Stimulated activated CD4-positive, alpha-beta T cell treated with anti-CD3 and anti-CD28 coated beads, Interleukin-15, amount 100 ng/mL, for 24 hours (primary cell): Measurements from ENCODE around the gene ABCG5.

Source experiments
- DNase-seq: peaks from one replicate; pipeline ENCODE4 v3.0.0-alpha.2; 2020

Gene ABCG5

DNA sequence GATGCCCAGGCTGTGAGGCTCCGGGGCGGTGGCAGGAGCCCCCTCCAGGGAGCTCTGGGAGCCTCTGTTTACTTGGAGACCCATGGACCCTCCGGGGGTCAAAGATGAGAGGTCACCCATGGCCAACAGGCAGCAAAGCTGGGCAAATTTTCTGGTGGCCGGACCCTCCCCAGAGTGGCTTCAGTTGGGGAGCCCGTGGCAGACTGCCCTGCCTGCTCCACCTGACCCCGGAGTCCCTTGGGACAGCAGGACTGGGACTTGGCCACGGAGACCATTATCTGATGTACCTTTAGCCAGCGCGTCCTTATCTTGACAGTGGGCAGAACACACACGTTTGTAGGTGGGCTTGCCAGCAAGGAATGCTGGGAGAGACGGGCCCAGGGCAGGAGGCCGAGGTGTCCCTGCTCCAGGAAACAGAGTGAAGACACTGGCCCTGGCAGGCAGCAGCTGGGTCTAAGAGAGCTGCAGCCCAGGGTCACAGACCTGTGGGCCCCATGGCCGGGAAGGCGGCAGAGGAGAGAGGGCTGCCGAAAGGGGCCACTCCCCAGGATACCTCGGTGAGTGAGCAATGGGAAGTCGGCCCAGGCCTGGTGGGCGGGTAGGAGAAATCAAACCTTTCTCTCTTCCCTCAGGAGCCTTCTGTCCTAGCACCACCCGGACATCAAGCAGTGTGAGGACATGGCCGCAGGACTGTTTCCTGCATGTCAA is at the start of gene ABCG5, which contains the start of gene ABCG8:
TSS of gene ABCG5 (minus strand) at position 280 of the 708 bp plus-strand sequence. CDS start at position 120, 160 bp downstream.
TSS of gene ABCG8 (plus strand) at position 412 of the 708 bp plus-strand sequence. CDS start at position 495, 83 bp downstream.
- no peak for DNase-seq

DNA sequence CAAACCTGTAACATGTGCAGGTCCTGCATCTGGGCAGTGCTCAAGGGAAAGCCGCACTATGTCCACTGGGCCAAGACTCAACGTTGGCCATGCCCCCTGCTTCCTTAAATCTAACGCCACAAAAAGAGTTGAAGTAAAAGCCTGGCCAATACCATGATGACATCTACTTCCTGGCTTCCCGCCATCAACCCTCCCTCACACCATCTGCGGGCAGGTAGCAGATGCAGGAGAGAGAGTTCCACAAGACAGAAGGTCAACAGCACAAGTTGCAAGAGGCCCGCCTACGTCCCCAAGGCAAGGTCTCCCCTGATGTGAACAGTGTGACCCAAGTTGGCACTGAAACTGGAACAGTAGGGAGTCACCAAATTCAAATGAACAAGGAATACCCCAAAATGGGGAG is 48.5 kb upstream of the ABCG5 start:
- no peak for DNase-seq

DNA sequence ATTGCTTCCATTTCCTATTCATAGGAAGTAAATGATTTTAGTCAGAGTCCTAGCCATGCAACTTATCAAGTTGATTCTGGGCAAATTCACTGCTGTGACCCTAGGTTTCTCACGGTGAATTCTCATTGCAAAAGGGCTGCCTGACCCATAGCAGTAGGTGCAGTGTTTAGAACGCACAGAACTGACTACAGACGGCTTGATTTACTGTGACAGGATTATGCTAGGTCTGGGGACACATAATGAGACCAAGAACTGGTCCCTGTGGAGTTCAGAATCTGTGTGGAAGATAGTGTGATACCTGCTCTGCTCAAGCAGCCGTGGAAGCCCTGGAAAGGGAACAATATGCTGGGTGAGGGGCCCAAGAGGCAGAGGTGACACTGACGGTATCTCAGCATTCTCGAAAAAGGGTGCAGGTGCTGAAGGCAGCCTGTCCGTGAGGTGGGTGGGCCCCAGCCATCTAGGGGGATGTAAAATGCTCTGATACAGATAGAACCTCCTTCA is 46.5 kb upstream of the ABCG5 start:
- no peak for DNase-seq

DNA sequence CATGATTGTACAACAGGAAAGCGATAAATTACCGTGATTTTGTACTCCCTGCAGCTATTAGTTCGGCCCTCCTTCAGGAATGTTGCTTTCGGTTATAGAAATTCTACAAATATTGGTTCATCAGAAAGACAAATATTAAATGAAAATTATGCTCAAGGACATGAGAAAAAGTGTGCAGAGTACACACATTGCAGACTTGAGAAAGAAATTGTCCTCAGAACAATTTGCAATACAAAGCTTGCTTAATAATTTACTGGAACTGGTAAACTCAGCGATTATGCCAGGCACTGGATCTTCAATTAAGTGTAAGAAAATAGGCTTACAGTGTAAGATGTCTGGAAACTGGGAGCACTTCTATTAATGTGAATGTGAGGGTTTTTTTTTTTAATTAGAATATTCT is 46.0 kb upstream of the ABCG5 start:
- no peak for DNase-seq

DNA sequence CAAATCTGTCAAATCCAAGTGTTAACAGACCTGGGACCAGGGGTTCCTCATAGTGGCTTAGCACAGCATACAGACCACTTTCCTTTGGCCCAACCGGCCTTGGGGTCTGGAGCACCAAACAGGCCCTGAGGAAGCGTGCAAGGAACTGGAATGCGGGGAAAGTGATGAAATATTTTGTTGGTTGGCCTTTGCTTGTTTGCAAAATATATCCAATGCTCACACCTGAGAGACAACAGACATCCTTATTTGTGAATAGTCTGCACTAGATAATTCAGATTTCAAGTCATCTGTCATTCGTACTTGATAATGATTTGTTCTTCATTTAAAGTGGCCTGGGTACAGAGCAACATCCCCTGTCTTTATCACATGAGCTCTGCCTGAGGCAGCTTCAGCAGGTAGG is 43.7 kb upstream of the ABCG5 start:
- no peak for DNase-seq

DNA sequence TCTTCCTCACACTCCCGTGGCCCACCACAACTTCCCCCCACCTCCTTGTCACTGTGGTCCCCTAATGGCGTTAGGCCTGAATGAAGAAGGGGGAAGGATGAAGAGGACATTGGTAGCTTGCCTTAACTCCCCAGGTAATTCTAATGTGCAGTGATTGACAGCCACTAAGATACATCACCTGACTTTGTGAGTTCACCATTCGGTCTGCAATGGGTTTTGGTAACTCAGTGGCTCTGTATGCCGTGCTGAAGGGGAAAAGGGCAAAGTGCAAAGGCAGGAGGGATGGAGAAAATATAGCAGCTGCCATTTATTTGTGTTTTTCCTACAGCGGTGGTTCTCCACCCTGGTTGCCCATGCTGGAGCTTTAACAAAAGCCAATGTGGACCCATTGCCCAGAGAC is 42.3 kb upstream of the ABCG5 start:
- DNase-seq, result no peak

DNA sequence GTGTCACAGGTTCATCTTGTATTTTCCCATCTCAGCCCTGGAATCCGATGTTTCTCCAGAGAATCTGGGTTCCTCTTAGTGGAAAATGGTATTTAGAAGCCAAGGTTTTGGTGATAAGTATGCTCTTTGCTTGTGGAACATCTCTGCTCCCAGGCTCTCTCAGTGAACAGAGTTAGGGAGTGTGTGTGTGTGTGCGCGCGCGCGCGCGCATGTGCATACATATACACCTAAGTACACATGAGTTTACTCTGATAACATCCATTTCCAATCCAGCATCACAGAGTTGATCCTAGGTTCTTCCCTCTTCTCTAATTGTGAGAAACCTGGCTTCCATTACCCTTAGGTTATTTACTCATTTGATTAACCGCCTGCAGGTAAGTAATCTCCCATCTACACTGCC is 41.8 kb upstream of the ABCG5 start:
- no peak for DNase-seq

DNA sequence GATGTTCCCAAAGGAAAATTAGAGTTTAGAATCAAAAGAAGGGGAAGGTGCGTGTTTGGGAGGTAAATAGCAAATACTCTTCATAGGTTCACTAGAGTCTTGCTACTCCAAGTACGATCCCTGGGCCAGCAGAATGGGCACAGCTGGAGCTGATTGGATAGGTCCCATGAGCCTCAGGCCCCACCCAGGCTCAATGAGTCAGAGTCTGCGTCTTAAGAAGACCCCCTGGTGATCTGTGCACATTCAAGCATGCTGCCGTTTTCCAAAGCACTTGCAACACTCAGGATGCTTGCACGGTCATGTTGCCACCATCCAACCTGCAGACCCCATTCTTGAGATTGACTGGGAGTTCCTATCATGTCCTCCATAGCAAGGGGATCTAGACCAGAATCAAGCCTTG is 40.6 kb upstream of the ABCG5 start:
- no peak for DNase-seq

DNA sequence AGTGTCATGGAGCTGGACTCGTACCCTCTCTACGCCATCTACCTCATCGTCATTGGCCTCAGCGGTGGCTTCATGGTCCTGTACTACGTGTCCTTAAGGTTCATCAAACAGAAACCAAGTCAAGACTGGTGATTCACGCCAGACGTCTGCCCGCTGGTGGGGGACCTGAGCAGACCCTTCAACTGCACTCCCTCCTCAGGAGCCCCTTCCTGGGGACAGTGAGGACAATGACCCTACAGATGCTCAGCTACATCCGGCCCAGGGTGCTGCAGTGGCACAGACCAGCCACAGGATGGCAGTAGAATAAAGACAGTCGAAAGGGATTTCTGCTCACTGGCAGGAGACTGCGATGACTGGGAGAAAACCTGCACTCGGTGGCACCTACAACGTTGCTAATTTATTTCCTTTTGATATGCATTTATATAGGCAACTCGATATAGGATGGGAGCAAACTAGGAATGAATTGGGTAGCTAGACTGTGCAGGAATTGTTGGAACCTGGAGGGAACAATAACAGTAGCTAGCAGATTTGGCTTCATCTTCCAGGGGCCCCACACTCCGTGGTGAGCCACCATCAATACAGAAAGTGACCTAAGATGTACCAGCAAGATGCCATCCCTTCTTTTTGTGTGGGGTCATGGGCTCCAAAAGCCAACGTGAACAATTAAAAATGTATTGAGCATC is 39.3 kb upstream of the ABCG5 start:
- DNase-seq, result peak; percentile 81

DNA sequence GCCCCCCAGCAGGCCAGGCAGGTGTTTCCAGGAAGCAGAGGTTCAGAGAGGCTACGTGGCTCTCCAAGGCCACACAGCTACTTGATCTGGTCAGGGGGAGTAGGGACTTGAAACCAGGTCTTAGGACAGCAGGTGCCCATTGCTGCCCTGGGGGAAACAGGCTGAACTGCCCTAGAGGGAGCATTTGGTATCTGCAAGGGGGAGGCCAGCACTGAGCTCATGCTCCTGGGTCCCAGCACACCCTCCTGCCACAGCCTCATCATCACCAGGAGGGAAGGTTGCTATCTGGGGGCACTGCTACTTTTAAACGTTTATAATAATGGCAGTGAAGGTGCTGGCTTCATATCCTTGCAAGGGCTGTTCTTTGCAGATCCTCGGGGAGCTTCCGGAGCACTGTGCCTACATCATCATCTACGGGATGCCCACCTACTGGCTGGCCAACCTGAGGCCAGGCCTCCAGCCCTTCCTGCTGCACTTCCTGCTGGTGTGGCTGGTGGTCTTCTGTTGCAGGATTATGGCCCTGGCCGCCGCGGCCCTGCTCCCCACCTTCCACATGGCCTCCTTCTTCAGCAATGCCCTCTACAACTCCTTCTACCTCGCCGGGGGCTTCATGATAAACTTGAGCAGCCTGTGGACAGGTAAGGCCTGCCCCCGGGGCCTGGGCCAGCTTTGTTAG is 36.3 kb upstream of the ABCG5 start:
- no peak for DNase-seq

DNA sequence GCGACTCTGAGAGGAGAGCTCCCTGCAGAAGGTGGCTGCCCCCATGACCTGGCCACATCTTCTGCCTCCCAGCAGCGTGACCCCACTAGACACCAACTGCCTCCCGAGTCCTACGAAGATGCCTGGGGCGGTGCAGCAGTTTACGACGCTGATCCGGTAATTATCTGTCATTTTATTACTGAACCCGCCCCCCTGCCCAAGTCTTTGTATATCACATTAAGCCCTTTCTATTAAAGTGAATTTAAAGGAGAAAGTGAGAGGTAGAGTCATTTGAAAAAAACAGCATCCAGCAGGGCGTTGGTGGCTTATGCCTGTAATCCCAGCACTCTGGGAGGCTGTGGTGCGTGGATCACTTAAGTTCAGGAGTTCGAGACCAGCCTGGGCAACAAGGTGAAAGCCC is 33.5 kb upstream of the ABCG5 start:
- DNase-seq, result no peak

DNA sequence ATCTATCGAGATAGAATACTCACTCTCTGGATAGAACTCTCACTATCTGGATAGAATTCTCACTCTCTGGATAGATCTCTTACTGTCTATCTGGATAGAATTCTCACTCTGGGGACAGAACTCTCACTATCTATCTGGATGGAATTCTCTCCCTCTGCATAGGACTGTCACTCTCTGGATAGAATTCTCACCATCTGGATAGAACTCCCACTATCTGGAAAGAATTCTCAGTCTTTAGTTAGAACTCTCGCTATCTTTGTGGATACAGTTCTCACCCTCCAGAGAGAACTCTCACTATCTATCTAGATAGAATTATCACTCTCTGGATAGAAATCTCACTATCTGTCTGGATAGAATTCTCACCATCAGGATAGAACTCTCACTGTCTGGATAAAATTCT is 16.7 kb upstream of the ABCG5 start:
- DNase-seq, result no peak

DNA sequence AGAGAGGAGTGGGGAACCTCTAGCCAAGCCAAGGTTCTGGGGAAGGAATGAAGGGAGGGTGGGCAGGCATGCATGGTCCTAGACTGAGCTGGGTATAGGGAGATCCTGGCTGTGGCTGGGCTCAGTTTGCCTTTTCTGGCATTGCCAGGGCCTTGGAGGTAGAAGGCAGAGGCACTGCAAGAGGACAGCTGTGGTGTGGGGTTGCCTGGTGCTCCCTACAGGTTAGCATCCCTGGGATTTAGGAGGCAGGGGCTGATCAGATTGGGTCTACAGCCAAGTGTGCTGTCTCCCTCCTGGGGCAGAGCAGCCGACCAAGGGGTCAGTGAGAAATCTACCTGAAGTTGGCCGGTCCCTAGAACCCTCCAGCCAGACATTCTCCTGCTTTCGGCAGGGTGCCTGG is 16.0 kb upstream of the ABCG5 start:
- DNase-seq, result no peak

DNA sequence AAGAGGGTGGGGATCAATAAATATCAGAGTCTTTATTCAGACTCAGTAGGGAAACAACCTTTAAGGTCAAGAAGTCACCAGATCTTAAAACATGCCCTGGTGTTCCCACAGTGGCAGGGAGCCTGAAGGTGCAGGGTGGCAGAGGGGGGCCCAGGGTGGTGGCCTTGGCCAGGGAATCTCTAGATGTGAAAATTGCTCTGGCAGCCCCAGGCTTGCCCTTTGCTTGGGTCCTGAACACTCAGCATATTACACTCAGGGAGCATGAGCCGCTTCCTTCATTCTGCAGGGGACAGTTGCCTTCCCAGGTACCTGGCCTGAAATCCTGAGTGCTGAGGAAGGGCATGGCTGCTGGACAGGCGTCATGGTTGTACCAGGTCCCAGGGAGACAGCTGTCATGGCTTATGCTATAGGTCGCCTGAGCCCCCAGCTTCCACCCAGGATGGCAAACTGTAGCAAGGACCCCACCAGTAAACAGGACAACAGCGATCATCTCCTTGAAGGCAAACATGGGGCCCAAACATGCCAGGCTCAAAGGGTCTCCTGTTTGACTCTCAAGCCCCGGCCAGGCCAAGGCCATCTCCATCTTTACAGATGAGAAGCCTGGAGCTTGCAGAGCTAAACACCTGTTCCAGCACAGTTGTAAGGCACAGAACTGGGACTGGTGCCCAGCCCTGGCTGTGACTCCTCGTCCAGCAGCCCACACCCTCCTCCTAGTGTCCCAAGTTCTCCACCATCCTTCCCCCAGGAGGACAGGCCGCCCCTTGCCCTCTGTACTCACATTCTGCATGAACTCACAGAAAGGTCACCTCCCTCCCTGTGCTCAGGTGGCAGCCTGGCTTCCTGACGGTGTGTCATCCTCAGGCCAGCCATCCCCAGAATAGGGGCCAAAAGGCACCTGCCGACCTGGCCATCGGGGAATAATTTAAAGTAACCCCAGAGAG is 14.8 kb upstream of the ABCG5 start:
- no peak for DNase-seq

DNA sequence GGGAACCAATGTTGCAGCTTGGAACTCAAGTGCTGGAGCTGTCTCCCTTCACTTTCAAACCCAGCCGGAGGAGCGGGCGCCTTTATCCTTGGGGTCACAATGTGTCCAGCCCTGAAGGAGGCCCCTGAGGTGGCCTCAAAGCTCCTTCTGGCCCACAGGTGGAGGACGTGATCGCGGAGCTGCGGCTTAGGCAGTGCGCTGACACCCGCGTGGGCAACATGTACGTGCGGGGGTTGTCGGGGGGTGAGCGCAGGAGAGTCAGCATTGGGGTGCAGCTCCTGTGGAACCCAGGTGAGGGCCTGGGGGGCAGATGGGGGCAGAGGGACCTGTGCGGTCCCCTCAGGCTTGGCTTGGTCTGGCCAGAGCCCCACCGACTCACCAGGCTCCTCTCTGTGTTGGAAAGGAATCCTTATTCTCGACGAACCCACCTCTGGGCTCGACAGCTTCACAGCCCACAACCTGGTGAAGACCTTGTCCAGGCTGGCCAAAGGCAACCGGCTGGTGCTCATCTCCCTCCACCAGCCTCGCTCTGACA is 13.6 kb upstream of the ABCG5 start:
- no peak for DNase-seq

DNA sequence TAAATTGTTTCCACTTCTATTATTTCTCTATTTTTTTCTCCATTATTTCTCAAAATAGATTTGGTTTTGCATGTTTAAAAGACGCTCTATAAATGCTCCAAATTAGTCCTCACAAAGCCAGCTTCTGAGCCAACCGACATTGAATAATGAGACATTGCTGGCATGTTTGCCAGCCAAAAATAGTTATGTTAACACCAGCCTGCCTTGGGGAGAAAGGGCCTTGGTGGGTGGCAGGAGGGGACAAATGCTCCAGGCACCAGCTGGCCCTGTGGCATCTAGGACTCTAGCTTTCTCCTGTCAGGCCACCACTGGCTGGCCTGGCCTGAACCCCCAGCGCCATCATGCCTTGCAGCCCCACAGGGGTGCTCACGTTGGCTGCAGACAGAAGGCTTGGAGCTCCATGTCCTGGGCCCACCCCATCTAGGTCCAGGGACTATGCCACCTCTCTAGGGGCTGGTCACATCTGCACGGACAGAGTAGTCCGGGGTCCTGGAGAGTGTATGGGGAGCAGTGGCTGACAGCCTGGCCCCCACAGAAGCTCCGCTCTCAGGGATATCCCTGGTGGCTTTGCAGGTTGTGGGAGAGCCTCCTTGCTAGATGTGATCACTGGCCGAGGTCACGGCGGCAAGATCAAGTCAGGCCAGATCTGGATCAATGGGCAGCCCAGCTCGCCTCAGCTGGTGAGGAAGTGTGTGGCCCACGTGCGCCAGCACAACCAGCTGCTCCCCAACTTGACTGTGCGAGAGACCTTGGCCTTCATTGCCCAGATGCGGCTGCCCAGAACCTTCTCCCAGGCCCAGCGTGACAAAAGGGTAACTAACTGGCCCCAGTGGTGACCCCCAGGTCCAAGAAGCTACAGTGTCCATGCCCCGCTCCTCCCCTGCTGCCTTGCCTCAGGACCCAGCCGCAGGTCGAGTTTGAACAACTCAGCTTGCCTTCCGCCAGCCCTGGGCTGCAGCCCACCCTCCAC is 12.7 kb upstream of the ABCG5 start:
- no peak for DNase-seq

DNA sequence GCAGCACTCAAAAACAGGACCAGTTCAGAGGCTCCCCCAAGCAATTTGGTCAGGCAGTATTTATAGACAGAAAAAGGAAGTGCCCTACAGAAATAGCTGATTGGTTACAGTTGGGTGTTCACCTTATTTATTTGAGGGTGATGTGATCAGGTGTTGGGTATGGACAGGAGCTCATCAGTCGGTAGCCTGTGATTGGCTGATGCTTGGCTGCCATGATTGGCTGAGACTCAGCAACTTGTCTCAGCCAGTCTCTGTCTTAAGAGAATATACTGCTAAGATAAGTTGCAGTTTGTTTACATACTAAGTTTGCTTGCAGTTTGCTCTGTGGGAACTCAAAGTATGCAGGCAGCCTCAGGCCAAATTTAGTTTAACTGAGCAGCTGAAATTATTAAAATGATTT is 9.6 kb upstream of the ABCG5 start:
- DNase-seq, result no peak

DNA sequence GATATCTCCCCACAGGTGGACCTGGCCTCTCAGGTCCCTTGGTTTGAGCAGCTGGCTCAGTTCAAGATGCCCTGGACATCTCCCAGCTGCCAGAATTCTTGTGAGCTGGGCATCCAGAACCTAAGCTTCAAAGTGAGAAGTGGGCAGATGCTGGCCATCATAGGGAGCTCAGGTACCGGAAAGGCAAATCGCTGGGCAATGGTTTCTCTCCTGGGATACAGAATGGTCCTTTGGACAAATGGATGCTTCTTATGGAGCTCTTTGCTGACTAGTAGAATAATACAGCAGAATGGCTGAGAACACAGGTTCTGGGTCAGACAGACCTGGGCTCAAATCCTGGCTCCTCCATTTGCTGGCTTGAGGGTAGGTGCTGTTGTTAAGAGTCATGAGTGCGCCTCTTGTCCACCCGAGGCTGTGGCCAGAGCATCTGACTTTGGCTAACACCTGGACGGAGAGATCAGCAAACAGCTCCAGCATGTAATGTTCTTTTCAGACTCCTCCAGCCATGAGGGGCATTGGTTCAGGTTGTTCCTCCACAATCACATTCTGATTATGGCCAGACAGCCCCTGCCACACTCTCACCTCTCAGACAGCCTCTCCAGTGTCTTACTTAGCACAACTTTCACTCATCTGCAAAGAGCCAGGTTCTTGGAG is 7.6 kb upstream of the ABCG5 start:
- no peak for DNase-seq

DNA sequence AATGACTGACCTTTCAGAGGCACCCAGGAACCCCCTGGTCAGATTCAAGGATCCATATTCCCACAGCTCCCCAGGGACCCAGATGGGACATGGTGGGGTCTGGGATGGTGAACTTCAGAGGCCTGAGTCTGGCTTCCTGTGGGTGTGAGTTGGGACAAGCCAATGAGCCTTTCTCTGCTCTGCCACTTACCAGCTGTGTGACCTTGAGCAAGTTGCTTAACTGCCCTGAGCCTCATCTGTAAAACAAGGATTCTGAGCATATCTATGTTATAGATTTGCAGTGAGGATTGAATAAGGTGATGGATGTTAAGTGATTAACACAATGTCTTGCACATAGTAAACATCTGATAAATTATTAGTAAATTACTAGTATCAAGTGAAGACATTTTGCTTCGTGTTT is 6.5 kb upstream of the ABCG5 start:
- DNase-seq, result no peak

DNA sequence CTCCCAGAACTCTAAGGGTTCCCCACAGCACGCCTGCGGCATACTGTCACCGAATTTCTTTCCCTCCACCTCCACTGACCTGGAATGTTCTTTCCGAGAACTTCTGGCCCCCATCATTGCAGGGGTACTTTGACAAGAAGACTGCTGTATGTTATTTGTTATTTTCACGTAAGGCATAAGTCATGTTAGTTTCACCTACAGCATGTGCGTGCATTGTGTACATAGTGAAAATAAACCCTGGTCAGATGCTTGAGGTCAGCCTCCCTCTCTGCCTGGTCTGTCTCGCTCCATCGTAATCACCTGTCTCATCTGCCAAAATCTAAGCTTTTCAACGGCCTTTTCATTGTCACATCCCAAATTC is 4.2 kb upstream of the ABCG5 start:
- DNase-seq, result no peak
